Endothelial cell of umbilical vein (primary cell): ENCODE data around the gene ANXA2. TPM values are rescaled to one million over a fixed set of nuclear protein-coding genes. Genes with fewer than 3 reads are reported as not detected.

ENCODE experiments used
- BruUV-seq: library from RNA; stranded (reverse); fragments of 400-500 nt; replicated peaks from 2 replicates; lab custom pipeline; 2021; lab: Mats Ljungman, UMichigan
- CTCF ChIA-PET: fragments of 300-600, 350-600 bp; sonication (Branson Sonifier 250); formaldehyde crosslinking; loops from one replicate; lab custom pipeline; 2021; ENCODE audit warnings: antibody characterized with exemption, inconsistent platforms; lab: Charles Lee
- POLR2A ChIA-PET: fragments of 300-600, 350-600 bp; sonication (Branson Sonifier 250); formaldehyde crosslinking; loops from one replicate; lab custom pipeline; 2021; ENCODE audit warnings: antibody characterized with exemption, inconsistent platforms; lab: Charles Lee
- DNase-seq: peaks from one replicate; pipeline ENCODE4 v3.0.0-alpha.2; 2011; ENCODE audit warnings: low read depth, low spot score
- FAIRE-seq: peaks from 2 replicates; lab custom pipeline; 2011; peaks lifted over from hg19 to GRCh38; lab: Jason Lieb, UNC
- H2AFZ ChIP-seq: 2 replicates; pipeline ENCODE4 v1.6.0; 2012; ENCODE audit warnings: low read depth, low read length, control low read depth, inconsistent platforms
- H3K27ac ChIP-seq: 2 replicates; pipeline ENCODE4 v1.5.1; 2011; ENCODE audit warnings: low read depth, mild to moderate bottlenecking, control low read depth, low read length, moderate library complexity; ENCODE audit not compliant: insufficient read depth
- H3K27me3 ChIP-seq, 2 experiments: 2 replicates each; pipeline versions ENCODE4 v1.6.0 to v1.6.1; 2011; ENCODE audit warnings: low read length in 2 of 2, mixed read lengths in 1 of 2; ENCODE audit not compliant: control insufficient read depth in 2 of 2, insufficient read depth in 2 of 2
- H3K36me3 ChIP-seq, 2 experiments: 2 replicates in 1 of 2; 3 replicates in 1 of 2; pipeline ENCODE4 v1.5.1; 2011; ENCODE audit warnings: low read length in 2 of 2, mild to moderate bottlenecking in 1 of 2, moderate library complexity in 1 of 2; ENCODE audit not compliant: control insufficient read depth in 2 of 2, insufficient read depth in 2 of 2; ENCODE audit errors: extremely low read depth in 1 of 2
- H3K4me1 ChIP-seq: 3 replicates; pipeline ENCODE4 v1.5.1; 2011; ENCODE audit warnings: mild to moderate bottlenecking, low read length; ENCODE audit not compliant: control insufficient read depth, insufficient read depth; ENCODE audit errors: extremely low read depth
- H3K4me2 ChIP-seq: 2 replicates; pipeline ENCODE4 v1.6.1; 2011; ENCODE audit warnings: low read length, control low read depth, mixed read lengths; ENCODE audit not compliant: insufficient read depth
- H3K4me3 ChIP-seq, 3 experiments: fragments of 200-600 bp in 1 of 3; sonication (generic), shearing (Covaris generic) in 1 of 3; replicated peaks in 1 of 3; 2 replicates each; pipeline ENCODE4 v1.5.1; 2011 to 2016; ENCODE audit warnings: control low read depth in 3 of 3, low read length in 3 of 3, mild to moderate bottlenecking in 2 of 3, inconsistent platforms in 1 of 3, low read depth in 1 of 3, moderate library complexity in 1 of 3; ENCODE audit not compliant: insufficient read depth in 1 of 3
- H3K79me2 ChIP-seq: 2 replicates; pipeline ENCODE4 v1.6.0; 2012; ENCODE audit warnings: low read length, inconsistent platforms; ENCODE audit not compliant: control insufficient read depth, insufficient read depth
- H3K9ac ChIP-seq: replicated peaks from 2 replicates; pipeline ENCODE3; 2011; ENCODE audit warnings: low read length, control low read depth; ENCODE audit not compliant: insufficient read depth; ENCODE audit errors: extremely low read depth
- H3K9me1 ChIP-seq: replicated peaks from 3 replicates; pipeline ENCODE4 v1.6.0; 2011; ENCODE audit warnings: mild to moderate bottlenecking, low read length; ENCODE audit not compliant: control insufficient read depth, insufficient read depth; ENCODE audit errors: extremely low read depth
- H3K9me3 ChIP-seq: replicated peaks from 2 replicates; pipeline ENCODE4 v1.5.1; 2012; ENCODE audit warnings: low read length, inconsistent platforms; ENCODE audit not compliant: control insufficient read depth, insufficient read depth
- H4K20me1 ChIP-seq: replicated peaks from 2 replicates; pipeline ENCODE3; 2011; ENCODE audit warnings: mild to moderate bottlenecking, low read length; ENCODE audit not compliant: control insufficient read depth, insufficient read depth; ENCODE audit errors: extremely low read depth
- CTCF ChIP-seq, 2 donors: IDR thresholded peaks; 1 replicate in 1 of 2; 2 replicates in 1 of 2; pipeline ENCODE4 v1.5.1; 2011; ENCODE audit warnings: low read length in 2 of 2, mild to moderate bottlenecking in 2 of 2, moderate library complexity in 2 of 2, control low read depth in 1 of 2, inconsistent platforms in 1 of 2, low read depth in 1 of 2; ENCODE audit not compliant: insufficient read depth in 1 of 2; ENCODE audit errors: extremely low read depth in 1 of 2
- EZH2 ChIP-seq: IDR thresholded peaks from 2 replicates; pipeline ENCODE4 v1.6.1; 2012; ENCODE audit warnings: borderline replicate concordance, low read depth, mild to moderate bottlenecking, moderate library complexity, low read length, inconsistent platforms; ENCODE audit not compliant: severe bottlenecking
- FOS ChIP-seq: IDR thresholded peaks from 2 replicates; pipeline ENCODE4 v1.6.1; 2011; ENCODE audit warnings: mild to moderate bottlenecking, low read length, moderate library complexity, borderline replicate concordance; ENCODE audit not compliant: insufficient read depth
- GATA2 ChIP-seq: IDR thresholded peaks from 2 replicates; pipeline ENCODE4 v1.7.0; 2011; ENCODE audit warnings: low read depth, mild to moderate bottlenecking, moderate library complexity, mixed read lengths, low read length; ENCODE audit not compliant: insufficient read length, insufficient read depth
- JUN ChIP-seq: IDR thresholded peaks from 2 replicates; pipeline ENCODE4 v1.6.1; 2011; ENCODE audit warnings: borderline replicate concordance, low read depth; ENCODE audit not compliant: insufficient read length, insufficient read depth
- MYC ChIP-seq: IDR thresholded peaks from one replicate; pipeline ENCODE4 v1.6.1; 2011; ENCODE audit warnings: mild to moderate bottlenecking, low read depth, low read length
- POLR2A ChIP-seq: IDR thresholded peaks from 2 replicates; pipeline ENCODE4 v1.6.1; 2012; ENCODE audit warnings: low read depth, mild to moderate bottlenecking, control low read depth, low read length
- POLR2AphosphoS5 ChIP-seq: IDR thresholded peaks from 2 replicates; pipeline ENCODE4 v1.6.1; 2012; ENCODE audit warnings: low read depth, mild to moderate bottlenecking, control low read depth, low read length, moderate library complexity; ENCODE audit not compliant: insufficient read depth
- dilution Hi-C: fragments of 300-500 bp; cut with MboI; formaldehyde crosslinking; loops from one replicate; pipeline ENCODE4 v1.15.0; 2019; ENCODE audit warnings: low sequenced_read_pairs; ENCODE audit not compliant: extremely low pct_ligation_motif_present
- intact Hi-C: fragments of 100-400 bp; cut with micrococcal nuclease; formaldehyde crosslinking; loops from one replicate; pipeline ENCODE4 v1.10.0; 2022
- polyA plus RNA-seq, 4 experiments: library from polyadenylated mRNA; depleted of rRNA in 3 of 4; stranded (reverse) in 3 of 4; unstranded in 1 of 4; fragments of >200 nt; gene quantifications; 2 replicates each; pipeline versions ENCODE4 v1.2.1 to v1.2.3, GENCODE V29; 2011 to 2012; ENCODE audit warnings: missing spikeins in 1 of 4
- total RNA-seq: library from RNA; stranded (reverse); gene quantifications from 2 replicates; pipeline ENCODE4 v1.2.3, GENCODE V29; 2021
- TF ChIP-seq, protein P1 (sequence below): IDR thresholded peaks from 2 replicates; pipeline ENCODE4 v1.6.1; 2011; ENCODE audit not compliant: insufficient read depth, insufficient read length

Gene ANXA2
- total and polyA plus RNA-seq, 2 donors (not counting 3 experiments of a cell fraction or from before 2014, with no cell fraction given): 2,725 to 3,299 TPM

DNA sequence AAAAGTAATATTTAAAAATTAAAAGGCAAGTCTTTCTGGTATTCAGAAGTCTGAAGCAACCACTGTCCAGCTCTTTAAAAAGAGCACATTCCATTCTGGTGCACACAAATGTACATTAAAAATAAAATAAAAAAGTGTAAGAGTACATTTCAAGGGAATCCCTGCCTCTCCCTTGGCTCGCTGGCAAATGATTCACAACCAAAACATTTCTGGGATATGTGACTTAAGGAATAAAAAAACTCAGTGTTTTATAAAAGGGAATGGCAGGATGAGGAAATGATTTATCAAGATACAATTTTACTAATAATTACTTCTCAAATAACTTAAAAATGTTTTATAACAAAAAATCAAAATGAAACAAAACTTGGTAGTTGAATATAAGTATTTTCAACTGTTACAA is 23.8 kb upstream of the ANXA2 start:
- DNase-seq: peak; percentile 77
- no peaks in the 10 kb centered on the region for H3K36me3 ChIP-seq
- H3K79me2 ChIP-seq: no peaks in the 10 kb centered on the region
- peaks cover 40% of the 10 kb centered on the region for H3K4me1 ChIP-seq
- BruUV-seq: no TSS peak
- H3K4me2 ChIP-seq: peak overlapping the region; percentile 88
- ChIA-PET CTCF (interaction anchor here (0.8 to 1.8 kb wide), 10 partner anchors 8 to 62 kb away, joined by 3 to 10 read pairs (median 4); no protein-coding TSS in a partner anchor), POLR2A (interaction anchor here (0.7 to 1.2 kb wide), 4 partner anchors 10 to 55 kb away, joined by 3 to 5 read pairs (median 3); no protein-coding TSS in a partner anchor)
- peak; percentile 73 for FAIRE-seq
- H3K27me3 ChIP-seq: no peaks in the 10 kb centered on the region
- intact Hi-C loops (loop anchor here (1.0 kb wide), 1 partner anchor 13 kb away; no protein-coding TSS in a partner anchor), dilution Hi-C loops (no loop called here)
- H3K9ac ChIP-seq: peak overlapping the region; percentile 71
- H3K9me3 ChIP-seq: no peaks in the 10 kb centered on the region
- no peak overlapping the region for H3K4me3 ChIP-seq
- H2AFZ ChIP-seq: no peak overlapping the region
- TF ChIP-seq MYC: no peak
- no peak for TF ChIP-seq EZH2
- TF ChIP-seq FOS: peak; percentile 78
- TF ChIP-seq, protein P1, sequence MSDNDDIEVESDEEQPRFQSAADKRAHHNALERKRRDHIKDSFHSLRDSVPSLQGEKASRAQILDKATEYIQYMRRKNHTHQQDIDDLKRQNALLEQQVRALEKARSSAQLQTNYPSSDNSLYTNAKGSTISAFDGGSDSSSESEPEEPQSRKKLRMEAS: no peak
- TF ChIP-seq POLR2A: no peak
- peak; percentile 32 for TF ChIP-seq GATA2
- no peak for TF ChIP-seq CTCF (IDR thresholded peaks at IDR 0.05; ENCODE audit: extremely low read depth in 1 of 2, insufficient read depth in 1 of 2, low read depth in 1 of 2, low read length in 2 of 2)
- TF ChIP-seq JUN: peak; percentile 66
- TF ChIP-seq POLR2AphosphoS5: peak; percentile 24
- no peaks in the 10 kb centered on the region for H3K9me1 ChIP-seq
- no peaks in the 10 kb centered on the region for H4K20me1 ChIP-seq
- H3K27ac ChIP-seq: peak overlapping the region; percentile 77
